NOMO-1 treated with DMSO at 0.1 percent for 48 hours (cell line): ENCODE results near the gene BCO1.

Source experiments
- DNase-seq: peaks from one replicate; lab custom pipeline; 2025; ENCODE audit not compliant: unreplicated experiment; lab: John Stamatoyannopoulos, UW

Gene BCO1

DNA sequence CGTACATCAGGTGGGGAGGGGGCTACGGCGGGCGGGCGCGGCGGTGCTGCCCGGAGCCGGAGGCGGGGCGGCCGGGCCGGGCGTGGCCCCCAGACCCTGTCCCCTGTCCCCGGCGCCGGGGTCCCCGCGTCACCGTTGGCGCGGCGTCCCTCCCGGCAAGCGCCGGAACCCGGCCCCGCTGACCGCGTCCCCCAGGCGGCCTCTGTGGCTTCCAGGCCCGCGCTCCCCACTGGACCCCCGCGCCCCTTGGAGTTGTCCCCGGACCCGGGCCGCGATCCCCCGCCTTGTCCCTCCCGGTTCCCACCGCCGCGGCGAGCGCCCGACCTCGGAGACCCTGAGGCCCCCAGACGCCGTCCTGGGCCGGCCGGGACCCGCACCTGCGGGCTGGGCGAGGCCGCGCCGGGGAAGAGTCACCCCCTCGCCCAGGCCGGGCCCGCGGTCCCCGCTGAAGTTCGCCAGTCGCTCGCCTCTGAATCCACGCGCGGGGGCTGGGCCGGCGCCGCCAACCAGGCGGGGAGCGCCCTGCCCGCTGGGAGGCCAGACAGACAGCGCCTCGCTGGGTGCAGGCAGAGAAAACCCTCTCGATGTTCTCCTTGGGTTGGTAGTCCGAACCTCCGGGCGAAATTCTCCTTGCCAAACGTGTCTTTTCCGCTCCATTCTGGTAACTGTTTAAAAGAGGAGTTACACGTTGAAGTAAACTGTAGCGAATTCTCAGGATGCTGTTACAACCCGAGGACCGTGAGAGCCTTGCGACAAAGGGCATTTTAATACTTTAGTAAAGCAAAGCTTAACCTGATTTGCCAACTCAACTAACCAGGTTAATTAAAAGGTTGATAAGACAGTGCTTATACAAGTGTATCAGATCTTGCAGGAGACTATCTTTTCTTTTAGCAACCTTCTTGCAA lies 77.0 kb downstream of the BCO1 start:
- DNase-seq: peak; percentile 17

DNA sequence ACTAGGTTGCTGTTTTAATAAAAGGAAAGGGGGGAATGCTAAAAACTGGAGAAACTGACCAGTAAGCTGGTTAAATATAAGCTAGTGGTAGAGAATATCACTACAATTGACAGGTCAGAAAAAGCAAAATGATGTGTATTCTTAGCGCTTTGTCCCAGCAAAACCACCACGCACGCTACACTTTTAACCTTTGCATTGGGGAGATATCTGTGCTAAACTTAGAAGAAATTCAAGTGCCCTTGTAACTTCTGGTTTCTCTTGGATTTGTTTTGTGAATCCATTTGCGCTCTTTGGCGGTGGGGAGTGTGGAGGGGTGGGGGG lies 77.6 kb downstream of the BCO1 start:
- no peak for DNase-seq

DNA sequence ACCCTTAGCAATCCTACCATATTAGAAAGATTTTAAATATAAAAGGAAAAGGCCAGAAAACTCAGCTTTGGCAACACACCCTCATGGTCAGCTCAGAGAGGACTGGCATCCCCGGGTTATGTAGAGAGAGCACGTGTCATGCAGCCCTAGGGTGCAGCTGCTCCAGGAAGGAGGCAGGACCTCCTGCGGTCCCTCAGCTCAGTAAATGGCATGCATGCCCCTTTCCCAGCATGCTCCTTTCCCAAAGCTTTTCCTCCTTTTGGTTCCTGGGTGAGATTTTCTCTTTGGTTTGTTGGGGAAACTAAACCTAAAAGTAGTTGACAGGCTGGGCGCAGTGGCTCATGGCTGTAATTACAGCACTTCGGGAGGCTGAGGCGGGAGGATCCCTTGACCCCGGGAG lies 80.2 kb downstream of the BCO1 start:
- DNase-seq: no peak

DNA sequence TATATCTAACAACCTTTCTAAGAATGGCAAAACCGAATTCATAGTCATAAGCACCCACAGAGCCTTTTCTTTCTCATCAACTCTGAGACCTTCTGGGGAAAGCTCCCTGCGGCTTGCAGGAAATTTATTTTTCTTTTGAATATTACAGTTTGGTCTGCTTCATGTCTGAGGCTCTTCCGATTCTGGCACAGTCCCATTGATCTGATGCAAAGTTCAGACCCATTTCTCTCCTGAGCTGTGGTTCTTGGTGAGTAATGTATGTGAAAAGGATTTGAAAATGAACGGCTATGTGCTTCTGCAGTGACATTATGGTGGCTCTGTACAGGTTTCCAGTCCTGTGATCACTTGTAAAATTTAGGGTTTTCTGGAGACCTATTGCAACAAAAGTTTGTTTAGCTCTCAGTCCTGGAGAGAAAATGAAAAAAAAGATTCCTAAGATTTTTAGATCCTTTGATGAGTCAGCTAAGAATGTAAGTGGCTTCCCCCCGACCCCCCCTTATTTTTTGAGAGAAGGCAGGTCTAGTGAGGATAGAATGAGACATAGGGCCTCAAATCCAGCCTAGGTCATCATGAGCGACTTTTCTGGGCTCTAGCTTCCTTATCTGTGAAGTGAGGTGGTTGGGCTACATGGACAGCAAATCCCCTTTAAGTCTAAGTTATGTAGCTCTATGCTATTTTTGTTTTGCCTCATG lies 80.9 kb downstream of the BCO1 start:
- no peak for DNase-seq

- DNase-seq: no peak
These were observed 82.5 kb downstream of the BCO1 start for GRCh38 chr16:81321039-81321438.

- no peak for DNase-seq
These were observed 83.0 kb downstream of the BCO1 start for GRCh38 chr16:81321536-81321935.

DNA sequence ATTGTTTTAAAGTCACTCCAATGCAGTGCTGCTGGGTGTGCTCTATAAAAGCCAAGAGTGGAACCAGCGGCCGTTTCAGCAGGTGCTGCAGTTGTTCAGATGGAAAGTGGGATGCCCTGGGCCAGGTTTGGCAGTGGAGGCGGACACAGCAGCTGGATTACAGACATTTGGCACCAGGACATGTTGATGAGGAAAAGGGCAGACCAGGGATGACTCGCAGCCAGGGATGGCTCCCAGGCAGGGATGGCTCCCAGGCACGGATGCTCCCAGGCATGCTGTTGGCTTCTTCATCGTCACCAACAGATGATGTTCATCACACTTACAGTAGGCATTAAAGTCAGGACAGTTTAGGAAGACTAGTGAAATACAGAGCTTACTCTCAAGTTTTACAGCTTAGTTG lies 86.3 kb downstream of the BCO1 start:
- DNase-seq: no peak

- DNase-seq: no peak
These were observed 88.5 kb downstream of the BCO1 start for GRCh38 chr16:81327011-81327410.

DNA sequence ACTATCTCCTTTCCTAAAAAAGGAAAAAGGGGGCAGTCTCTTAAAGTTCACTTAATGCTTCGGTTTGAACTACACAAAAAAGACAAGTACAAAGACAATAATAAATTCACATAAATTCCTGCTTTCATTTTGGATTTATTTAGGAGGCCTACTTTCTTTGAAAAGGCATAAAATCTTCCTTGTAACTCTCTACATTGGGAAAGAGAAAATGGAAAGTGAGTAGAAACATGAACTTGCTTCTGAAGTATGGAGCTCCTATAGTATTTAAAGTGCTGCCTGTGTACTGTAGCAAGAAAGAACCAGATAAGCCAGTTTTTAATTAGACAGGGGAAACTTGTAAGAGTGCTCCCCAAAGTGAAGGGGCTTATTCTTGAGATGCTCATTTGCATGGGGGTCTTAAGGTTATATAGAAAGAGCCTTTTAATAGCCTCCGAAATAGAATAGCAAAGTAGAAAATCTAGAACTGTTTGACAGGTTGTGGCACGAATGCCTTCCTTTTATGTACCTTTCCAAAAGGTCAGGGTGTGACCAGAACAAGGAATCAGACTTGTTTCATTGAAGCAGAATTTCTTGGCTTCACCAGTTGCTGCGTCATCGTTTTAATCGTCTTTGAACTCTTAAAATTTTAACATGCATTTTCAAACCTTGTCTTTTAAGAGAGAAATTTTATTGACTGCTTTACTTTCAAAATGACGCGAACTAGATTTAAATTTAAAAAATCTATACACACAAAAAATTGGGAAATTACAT lies 89.1 kb downstream of the BCO1 start:
- no peak for DNase-seq

- DNase-seq: no peak
These were observed 91.5 kb downstream of the BCO1 start for GRCh38 chr16:81329947-81330346.

DNA sequence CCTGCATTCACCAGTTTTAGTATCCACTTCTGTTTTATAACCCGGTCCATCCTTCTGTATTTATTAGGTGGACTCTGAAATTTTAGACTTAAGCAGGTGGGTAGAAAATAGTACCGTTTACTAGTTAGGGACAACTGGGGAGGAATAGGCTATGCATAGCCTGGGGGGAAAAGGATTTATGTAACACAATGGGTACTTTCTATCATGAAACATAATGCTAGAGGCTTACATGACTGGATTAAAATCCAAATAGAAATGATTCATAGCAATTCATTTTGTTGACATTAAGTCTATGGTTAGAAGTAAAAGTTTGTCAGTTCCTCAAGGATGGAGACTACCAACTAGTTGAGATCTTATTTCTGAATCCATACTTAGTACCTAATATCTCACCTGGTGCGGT lies 94.9 kb downstream of the BCO1 start:
- DNase-seq: no peak

- DNase-seq: no peak
These were observed 97.2 kb downstream of the BCO1 start for GRCh38 chr16:81335669-81336068.

GRCh38 chr16:81337097-81337496 lies 98.6 kb downstream of the BCO1 start:
- DNase-seq: no peak
